IPS-18c (cell line): ENCODE data around the gene ZNF541.

Source experiments
- H3K4me3 ChIP-seq: 2 replicates; pipeline ENCODE4 v1.7.0; 2013; ENCODE audit warnings: low read depth, mild to moderate bottlenecking, low read length, moderate library complexity; ENCODE audit not compliant: insufficient read depth
- H3K9me3 ChIP-seq: one replicate; pipeline ENCODE4 v1.6.1; 2013; ENCODE audit warnings: mild to moderate bottlenecking, low read length, moderate library complexity; ENCODE audit not compliant: control insufficient read depth, insufficient read depth

The ZNF541 gene, protein sequence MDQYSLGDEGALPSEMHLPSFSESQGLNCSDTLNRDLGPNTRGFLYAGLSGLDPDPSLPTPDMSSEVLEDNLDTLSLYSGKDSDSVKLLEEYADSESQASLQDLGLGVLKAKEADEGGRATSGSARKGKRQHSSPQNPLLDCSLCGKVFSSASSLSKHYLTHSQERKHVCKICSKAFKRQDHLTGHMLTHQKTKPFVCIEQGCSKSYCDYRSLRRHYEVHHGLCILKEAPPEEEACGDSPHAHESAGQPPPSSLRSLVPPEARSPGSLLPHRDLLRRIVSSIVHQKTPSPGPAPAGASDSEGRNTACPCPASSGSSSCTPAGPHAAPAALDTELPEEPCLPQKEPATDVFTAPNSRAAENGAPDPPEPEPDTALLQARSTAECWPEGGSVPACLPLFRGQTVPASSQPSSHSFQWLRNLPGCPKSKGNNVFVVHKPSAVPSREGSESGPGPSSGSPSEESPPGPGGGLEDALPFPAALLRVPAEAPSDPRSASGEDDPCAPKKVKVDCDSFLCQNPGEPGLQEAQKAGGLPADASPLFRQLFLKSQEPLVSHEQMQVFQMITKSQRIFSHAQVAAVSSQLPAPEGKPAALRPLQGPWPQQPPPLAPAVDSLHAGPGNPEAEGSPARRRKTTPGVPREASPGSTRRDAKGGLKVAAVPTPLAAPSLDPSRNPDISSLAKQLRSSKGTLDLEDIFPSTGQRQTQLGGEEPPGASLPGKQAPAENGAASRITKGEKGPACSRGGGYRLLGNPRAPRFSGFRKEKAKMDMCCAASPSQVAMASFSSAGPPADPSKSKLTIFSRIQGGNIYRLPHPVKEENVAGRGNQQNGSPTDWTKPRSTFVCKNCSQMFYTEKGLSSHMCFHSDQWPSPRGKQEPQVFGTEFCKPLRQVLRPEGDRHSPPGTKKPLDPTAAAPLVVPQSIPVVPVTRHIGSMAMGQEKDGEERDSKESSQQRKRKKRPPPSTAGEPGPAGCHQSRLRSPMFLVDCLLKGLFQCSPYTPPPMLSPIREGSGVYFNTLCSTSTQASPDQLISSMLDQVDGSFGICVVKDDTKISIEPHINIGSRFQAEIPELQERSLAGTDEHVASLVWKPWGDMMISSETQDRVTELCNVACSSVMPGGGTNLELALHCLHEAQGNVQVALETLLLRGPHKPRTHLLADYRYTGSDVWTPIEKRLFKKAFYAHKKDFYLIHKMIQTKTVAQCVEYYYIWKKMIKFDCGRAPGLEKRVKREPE (N-terminal part only)

DNA sequence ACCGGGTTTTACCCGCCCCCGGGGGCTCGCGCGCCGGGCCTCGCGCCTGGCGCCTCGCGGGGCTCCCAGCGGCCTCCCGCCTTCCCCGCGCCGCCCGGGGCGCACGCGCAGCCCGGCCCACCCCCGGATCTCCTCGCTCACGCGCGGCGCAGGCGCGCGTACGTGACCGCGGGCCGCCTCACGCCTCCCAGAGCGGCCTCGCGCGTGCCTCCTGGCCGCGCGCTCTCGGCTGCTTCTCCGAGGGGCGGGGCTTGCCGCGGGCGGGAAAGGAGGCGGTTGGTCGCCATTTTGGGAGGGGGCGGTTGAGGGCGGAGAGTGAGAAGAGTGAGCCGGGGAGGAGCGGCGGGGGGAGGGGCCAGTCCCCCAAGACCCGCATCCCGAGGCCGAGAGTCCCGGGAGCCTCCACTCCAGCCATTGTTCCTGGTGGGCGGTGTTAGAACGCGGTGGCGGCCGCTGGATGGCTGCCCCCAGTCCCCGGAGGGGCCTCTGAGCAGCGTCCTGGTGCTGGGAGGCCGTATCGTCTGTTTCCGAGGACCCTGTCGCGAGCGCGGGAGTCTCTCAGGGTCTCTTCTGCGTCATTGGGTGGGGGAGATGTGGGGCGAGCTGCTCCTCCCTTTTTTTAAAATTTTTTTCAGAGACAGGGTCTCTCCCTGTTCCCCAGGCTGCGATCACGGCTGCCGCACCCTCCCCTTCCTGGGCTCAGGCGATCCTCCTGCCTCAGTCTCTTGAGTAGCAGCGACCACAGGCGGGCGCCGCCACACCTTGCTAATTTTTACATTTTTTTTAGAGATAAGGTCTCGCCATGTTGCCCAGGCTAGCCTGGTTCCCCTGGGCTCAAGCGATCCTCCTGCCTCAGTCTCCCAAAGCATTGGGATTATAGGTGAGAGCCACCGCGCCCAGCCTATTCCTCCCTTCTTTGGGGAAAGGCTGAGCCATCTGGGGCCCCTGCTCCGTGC is at the start of gene ZNF541:
TSS of gene ZNF541 (minus strand) at position 78 of the 956 bp plus-strand sequence. CDS start 17,292 bp downstream, outside the sequence.
- H3K4me3 ChIP-seq: no peak within 1 kb of the TSS
- H3K9me3 ChIP-seq: no peaks in the 10 kb centered on the region

GRCh38 chr19:47619763-47620162 is 46.8 kb upstream of the ZNF541 start:
- H3K9me3 ChIP-seq: no peaks in the 10 kb centered on the region
- H3K4me3 ChIP-seq: no peak overlapping the region

DNA sequence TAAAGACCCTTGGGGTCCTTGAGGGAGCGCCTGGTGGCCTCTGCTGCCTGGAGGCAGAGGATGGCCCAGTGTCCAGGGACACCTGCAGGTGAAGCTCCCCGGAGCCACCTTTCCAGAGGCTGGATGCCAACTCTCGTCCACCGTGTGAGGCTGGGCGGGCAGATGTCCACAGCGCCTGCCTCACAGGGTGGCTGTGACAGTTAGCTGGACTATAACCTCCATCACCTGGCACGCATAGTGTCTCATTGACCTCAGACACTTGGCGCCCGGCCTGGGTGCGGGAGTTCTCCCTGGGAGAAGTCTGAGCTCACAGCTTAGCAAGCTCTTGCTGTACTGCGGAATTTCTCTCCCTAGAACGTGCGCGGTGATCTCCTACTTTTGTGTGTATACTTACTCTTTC is 45.8 kb upstream of the ZNF541 start:
- Histone ChIP-seq H3K9me3 (no peaks in the 10 kb centered on the region), H3K4me3 (no peak overlapping the region; the same call in 1 of the 2 replicates)

DNA sequence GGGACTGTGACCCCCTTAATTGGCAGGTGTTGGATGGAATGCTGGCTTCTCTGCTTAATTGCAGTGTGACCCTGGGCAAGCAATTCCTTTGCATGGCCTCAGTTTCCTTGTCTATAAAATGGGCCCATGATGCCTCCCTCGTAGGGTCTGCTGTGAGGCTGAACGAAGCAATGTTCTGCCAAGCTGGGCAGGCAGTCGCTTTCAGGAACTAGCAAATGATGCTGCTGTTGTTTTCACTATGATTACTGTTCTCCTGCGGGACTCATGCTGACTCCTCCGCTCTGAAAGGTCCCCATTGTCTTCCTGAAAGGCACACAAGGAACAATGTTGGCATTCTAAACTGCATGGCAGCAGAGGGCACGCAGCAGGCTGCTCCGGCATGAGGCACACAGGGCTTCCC is 42.8 kb upstream of the ZNF541 start:
- no peak overlapping the region for H3K4me3 ChIP-seq
- H3K9me3 ChIP-seq: no peaks in the 10 kb centered on the region

GRCh38 chr19:47615230-47615629 is 42.3 kb upstream of the ZNF541 start:
- Histone ChIP-seq H3K4me3 (no peak overlapping the region), H3K9me3 (no peaks in the 10 kb centered on the region)

GRCh38 chr19:47614559-47614958 is 41.6 kb upstream of the ZNF541 start:
- H3K4me3 ChIP-seq: no peak overlapping the region
- no peaks in the 10 kb centered on the region for H3K9me3 ChIP-seq

DNA sequence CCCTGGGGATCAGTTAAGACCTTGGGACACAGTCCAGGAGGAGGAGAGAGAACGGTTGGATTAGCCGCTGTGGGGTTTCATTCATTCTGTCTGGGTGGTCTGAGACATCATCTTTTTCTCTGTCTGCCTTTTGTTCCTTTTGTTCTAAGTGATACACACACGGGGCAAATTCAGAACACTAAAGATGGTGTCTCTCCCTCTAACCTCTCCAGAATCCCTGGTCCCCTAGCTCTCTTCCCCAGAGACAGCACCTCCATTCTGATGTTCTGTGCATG is 41.0 kb upstream of the ZNF541 start:
- H3K4me3 ChIP-seq: no peak overlapping the region
- H3K9me3 ChIP-seq: no peaks in the 10 kb centered on the region

DNA sequence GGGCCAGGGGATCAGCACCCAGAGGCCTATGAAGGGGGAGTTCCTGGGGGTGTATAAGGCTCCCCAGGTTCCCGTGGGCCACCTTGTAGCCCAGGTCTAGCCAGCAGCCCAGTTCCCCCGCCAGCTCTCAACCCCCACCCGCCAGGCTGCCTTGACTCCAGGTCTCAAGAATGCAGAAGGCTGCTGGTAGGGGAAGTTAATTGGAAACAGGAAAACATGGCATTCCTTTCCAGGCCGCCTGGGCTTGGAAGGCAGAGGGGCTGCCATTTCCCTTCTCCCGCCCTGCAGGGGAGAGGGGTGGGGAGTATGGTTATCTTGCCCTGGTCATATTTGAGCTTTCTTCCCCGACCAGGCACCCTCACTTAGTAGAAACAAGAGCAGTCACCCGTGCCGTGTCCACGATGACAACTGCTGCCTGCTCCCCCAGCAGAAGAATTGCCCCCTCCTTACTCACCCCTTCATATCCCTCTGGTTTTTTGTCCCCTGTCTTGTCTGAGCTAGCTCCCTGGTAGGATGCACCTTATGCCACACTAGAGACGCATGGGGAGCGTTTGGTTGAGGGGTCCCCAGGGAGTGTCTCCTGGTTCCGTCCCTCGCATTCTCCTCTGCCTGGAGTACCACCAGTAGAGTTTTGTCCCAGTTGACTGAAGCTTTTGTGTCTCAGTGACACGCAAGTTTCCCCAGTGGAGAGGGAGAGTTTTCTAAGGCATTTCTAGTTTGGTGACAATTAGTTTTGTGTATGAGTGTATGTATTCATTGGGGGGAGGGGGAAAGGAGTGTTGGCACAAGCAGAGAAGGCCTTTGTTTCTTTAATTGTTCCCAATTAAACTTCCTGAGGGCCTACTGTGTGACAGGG is 40.4 kb upstream of the ZNF541 start:
- Histone ChIP-seq H3K9me3 (no peaks in the 10 kb centered on the region), H3K4me3 (no peak overlapping the region; the same call in 1 of the 2 replicates)

GRCh38 chr19:47610902-47611301 is 38.0 kb upstream of the ZNF541 start:
- peak overlapping the region; percentile 28; the same call in 1 of the 2 replicates for H3K4me3 ChIP-seq
- H3K9me3 ChIP-seq: no peaks in the 10 kb centered on the region

GRCh38 chr19:47609906-47610894 is 37.3 kb upstream of the ZNF541 start:
- Histone ChIP-seq H3K9me3 (no peaks in the 10 kb centered on the region), H3K4me3 (peak overlapping the region; percentile 67)

DNA sequence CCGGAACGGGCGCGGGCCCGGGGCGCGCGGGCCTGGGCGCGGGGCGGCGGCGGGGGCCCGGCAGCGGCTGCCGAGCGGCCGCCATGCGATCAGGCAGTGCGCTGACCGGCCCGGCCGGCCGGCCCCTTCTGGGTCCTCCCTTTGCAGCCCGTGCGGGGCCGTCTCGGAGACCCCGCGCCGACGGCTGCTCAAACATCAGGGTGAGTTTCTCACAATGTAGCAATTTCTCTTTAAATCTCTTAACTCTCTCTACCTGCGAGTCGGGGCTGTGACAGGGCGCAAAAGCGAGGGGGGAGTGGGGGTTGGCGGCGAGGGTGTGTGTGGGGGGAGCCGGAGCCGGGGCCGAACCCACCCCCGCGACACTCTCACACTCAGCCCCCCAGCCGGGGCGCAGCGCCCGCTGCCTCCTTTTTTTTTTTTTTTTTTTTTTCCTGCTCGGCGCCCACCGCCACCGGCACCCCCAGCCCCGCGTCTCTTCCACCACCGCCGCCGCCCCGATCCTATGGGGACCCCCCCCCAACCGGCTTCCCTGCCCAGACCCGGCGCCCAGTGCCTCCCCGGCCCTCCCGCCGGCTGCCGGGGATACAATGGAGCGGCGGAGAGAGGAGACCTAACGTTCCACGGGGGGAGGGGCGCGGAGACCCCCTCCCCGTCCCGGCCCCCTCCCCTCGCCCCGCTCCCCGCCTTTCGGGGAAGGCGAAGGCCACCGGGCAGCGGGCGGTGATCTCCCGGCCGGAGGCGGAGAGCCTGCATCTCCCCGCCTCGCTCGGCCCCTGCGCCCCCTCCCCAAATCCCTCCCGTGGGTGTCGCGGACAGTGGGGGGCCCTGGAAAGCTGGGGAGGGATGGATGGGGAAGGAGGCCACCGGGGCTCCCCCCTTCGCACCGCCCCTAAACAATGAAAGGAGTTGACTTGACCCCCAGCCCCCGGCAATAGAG is 36.3 kb upstream of the ZNF541 start, which contains the start of gene BICRA:
TSS of gene BICRA (plus strand) at position 166 of the 937 bp plus-strand sequence. CDS start 64,441 bp downstream, outside the sequence.
- H3K9me3 ChIP-seq: no peaks in the 10 kb centered on the region
- H3K4me3 ChIP-seq: peak within 1 kb of the TSS; percentile 95

DNA sequence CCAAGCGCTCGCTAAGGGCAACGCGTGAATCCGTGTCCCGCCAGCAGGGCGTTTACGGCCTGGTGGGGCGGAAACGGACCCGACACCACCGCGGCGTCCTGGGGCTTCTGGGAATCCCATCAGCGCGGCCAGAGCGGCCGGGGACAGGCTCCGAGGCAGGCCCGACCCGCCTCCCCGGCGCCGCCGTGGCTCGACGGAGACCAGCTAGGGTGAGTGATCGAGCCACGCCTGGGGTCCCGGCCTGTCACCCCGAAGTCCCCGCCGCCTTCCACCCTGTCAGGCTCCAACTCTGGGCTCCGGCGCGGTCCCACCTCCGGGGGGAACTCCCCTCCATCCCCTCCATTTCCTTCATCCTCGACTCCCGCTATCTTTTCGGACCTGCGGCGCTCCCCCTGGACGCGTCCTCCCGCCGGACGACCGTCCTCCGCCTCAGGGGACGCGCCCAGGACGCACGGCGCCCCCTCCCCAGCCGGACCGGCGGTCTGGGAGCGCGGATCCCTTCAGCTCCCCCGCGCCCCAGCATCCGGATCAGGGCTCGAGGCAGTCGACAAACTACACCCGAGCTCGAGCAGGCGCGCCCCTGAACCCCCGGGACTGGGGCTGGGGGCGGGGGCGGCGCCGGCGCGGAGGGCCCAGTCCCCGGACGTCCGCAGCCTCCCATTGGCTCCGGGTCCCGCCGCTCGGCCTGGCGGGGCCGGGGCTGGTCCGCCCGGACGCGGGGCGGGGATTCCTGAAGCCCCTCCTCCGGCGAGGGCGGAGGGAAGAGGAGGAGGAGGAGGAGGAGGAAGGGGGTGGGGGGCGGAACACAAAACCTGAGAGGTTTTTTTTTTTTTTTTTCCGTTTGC is 35.3 kb upstream of the ZNF541 start:
- H3K4me3 ChIP-seq: peak overlapping the region; percentile 95

DNA sequence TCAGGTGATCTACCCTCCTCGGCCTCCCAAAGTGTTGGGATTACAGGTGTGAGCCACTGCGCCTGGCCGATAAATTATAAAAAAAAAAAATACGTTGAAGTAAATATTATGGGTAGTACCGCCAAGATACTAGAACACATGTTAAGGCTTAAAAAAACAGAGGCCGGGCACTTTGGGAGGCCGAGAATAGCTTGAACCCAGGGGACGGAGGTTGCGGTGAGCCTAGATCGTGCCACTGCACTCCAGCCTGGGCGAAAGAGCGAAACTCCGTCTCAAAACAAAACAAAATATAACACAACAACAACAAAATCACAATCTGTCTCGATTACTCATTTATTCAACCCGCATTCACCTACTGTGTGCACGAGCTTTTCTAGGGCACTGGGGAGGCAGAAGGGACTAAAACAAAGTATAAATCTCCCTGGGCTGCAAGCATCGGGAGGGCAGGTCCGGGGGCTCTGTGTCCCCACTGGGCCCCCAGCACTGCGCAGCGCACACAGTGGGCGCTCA is 34.7 kb upstream of the ZNF541 start:
- no peaks in the 10 kb centered on the region for H3K9me3 ChIP-seq
- peak overlapping the region; percentile 95 for H3K4me3 ChIP-seq

More for the DNA sequence above, 35.3 kb upstream of the ZNF541 start:
- no peaks in the 10 kb centered on the region for H3K9me3 ChIP-seq
